HFF-Myc (cell line): ENCODE measurements around the gene GOLGA8M.
"Not testable (repeated sequence)": the region's sequence is repeated elsewhere in the genome, so short reads cannot be mapped to it uniquely, and the experiment has no call there.

Source experiments
- DNase-seq: peaks from one replicate; pipeline ENCODE4 v3.0.0-alpha.2; 2011; ENCODE audit warnings: low read depth; ENCODE audit errors: extremely low read depth
- H3K4me3 ChIP-seq: replicated peaks from 2 replicates; pipeline ENCODE4 v1.5.1; 2011; ENCODE audit warnings: low read depth, mild to moderate bottlenecking, control low read depth, low read length
- CTCF ChIP-seq: IDR thresholded peaks from 2 replicates; pipeline ENCODE4 v1.5.1; 2012; ENCODE audit warnings: mild to moderate bottlenecking, low read depth, low read length, control low read depth; ENCODE audit errors: missing control alignments

GOLGA8M gene

GRCh38 chr15:28712270-28712669 lies at the start of gene GOLGA8M:
GOLGA8M (minus strand) TSS chr15:28712421; CDS start chr15:28712323, 98 bp downstream.
- H3K4me3 ChIP-seq, DNase-seq: not testable (repeated sequence)

GRCh38 chr15:28742890-28743289 lies 30.7 kb upstream of the GOLGA8M start:
- not testable (repeated sequence) for H3K4me3 ChIP-seq, DNase-seq

GRCh38 chr15:28738590-28739292 lies 26.5 kb upstream of the GOLGA8M start:
- H3K4me3 ChIP-seq, DNase-seq: not testable (repeated sequence)

- not testable (repeated sequence) for H3K4me3 ChIP-seq, DNase-seq
Measured at GRCh38 chr15:28738200-28738561, 26.0 kb upstream of the GOLGA8M start.

GRCh38 chr15:28737521-28738199 lies 25.4 kb upstream of the GOLGA8M start:
- H3K4me3 ChIP-seq = peak overlapping the region; percentile 28
- DNase-seq = not testable (repeated sequence)

GRCh38 chr15:28728061-28728460 lies 15.8 kb upstream of the GOLGA8M start:
- not testable (repeated sequence) for H3K4me3 ChIP-seq, DNase-seq

GRCh38 chr15:28727026-28727425 lies 14.8 kb upstream of the GOLGA8M start:
- H3K4me3 ChIP-seq, DNase-seq: not testable (repeated sequence)

GRCh38 chr15:28726102-28726501 lies 13.9 kb upstream of the GOLGA8M start:
- H3K4me3 ChIP-seq = no peak overlapping the region
- no peak for TF ChIP-seq CTCF
- DNase-seq = no peak

- no peak for TF ChIP-seq CTCF
- H3K4me3 ChIP-seq = no peak overlapping the region
- no peak for DNase-seq
Measured at GRCh38 chr15:28725556-28725955, 13.3 kb upstream of the GOLGA8M start.

- DNase-seq, H3K4me3 ChIP-seq: not testable (repeated sequence)
Measured at GRCh38 chr15:28723986-28724385, 11.8 kb upstream of the GOLGA8M start.

GRCh38 chr15:28719626-28720025 lies 7.4 kb upstream of the GOLGA8M start:
- not testable (repeated sequence) for H3K4me3 ChIP-seq, DNase-seq

GRCh38 chr15:28718576-28718975 lies 6.4 kb upstream of the GOLGA8M start:
- DNase-seq, H3K4me3 ChIP-seq: not testable (repeated sequence)

- not testable (repeated sequence) for DNase-seq, H3K4me3 ChIP-seq
Measured at GRCh38 chr15:28714176-28714575, 2.0 kb upstream of the GOLGA8M start.

GRCh38 chr15:28703927-28704326 lies 8.3 kb downstream of the GOLGA8M start:
- DNase-seq, H3K4me3 ChIP-seq: not testable (repeated sequence)

- not testable (repeated sequence) for DNase-seq, H3K4me3 ChIP-seq
Measured at GRCh38 chr15:28702427-28702826, 9.8 kb downstream of the GOLGA8M start.

- not testable (repeated sequence) for DNase-seq
Measured at GRCh38 chr15:28694006-28694751, 18.0 kb downstream of the GOLGA8M start.

More at GRCh38 chr15:28694006-28694751, 18.0 kb downstream of the GOLGA8M start:
- not testable (repeated sequence) for H3K4me3 ChIP-seq
